ENCODE measurements around the gene NEAT1.

NEAT1 gene

GRCh38 chr11:65388731-65389130 is 33.9 kb upstream of the NEAT1 start:
- in situ Hi-C loops (cut with MboI; ENCODE audit: low sequenced_read_pairs) = no loop called here

DNA sequence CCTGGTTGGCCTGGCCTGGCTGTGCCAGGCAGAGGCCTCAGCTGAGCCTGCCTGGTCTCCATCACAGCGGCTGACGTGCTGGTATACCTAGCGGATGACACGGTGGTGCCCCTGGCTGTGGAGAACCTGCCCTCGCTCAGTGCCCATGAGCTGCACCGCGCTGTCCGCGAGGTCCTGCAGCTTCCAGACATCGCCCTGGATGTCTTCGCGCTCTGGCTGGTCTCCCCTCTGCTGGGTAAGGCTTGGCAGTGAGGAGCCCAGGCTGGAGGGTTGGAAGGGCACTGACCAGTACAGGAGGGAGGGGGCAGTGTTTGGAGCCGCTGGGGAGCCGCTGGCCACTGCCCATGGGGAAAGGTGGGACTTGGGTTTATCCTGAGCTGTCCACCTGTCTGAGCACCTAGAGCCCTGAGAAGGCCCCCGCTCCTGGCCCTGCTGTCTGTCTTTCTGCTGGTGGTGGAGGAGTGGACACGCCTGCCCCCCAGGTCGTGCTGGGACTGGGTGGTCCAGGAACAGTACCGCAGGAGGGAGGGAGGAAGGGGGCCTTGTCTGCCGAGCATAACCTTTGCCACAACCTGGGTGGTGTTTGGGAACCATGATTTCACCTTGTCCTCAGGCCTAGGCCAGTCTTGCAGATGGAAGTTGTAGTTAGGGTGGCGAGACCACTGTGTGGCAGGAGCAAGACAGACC is 33.2 kb upstream of the NEAT1 start:
- in situ Hi-C loops (cut with MboI; ENCODE audit: low sequenced_read_pairs) = no loop called here

GRCh38 chr11:65390099-65390941 is 32.3 kb upstream of the NEAT1 start:
- in situ Hi-C loops (cut with MboI; ENCODE audit: low sequenced_read_pairs) = no loop called here

- in situ Hi-C loops (cut with MboI; ENCODE audit: low sequenced_read_pairs) = no loop called here
Observed at GRCh38 chr11:65390996-65391395, 31.6 kb upstream of the NEAT1 start.

DNA sequence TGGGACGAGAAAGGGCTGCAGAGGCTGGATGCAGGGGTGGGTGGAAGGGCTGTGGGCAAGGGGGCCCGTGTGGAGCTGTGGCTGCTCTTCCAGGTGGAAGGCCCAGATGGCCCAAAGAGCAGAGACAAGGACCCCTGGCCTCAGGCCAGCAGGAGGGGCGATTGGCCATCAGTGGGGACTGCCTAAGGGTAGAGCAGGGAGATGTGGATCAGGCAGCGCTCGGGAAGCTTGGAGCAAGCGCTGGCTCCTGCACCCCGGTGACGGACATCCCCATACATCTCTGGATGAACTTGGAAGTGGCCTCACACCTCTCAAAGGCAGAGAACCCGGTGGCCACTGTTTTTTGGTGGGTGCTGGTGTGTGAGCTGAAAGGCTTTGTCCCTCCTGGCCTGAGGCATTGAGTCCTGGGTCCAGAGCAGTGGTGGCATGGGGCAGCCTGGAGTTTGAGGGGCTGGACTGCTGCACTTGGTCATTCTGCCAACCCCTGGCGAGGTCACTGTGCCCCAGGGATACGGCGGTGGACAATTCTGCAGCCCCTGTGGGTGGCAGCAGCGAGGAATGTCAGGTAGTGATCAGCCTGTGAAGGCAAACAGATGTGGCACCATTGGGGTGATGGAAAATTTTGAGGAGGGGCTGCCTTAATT is 30.3 kb upstream of the NEAT1 start:
- in situ Hi-C loops (cut with MboI; ENCODE audit: low sequenced_read_pairs) = no loop called here

- in situ Hi-C loops (cut with MboI; ENCODE audit: low sequenced_read_pairs) = no loop called here
Observed at GRCh38 chr11:65392899-65393298, 29.7 kb upstream of the NEAT1 start.

- in situ Hi-C loops (cut with MboI; ENCODE audit: low sequenced_read_pairs) = no loop called here
Observed at GRCh38 chr11:65393513-65394079, 29.0 kb upstream of the NEAT1 start.

DNA sequence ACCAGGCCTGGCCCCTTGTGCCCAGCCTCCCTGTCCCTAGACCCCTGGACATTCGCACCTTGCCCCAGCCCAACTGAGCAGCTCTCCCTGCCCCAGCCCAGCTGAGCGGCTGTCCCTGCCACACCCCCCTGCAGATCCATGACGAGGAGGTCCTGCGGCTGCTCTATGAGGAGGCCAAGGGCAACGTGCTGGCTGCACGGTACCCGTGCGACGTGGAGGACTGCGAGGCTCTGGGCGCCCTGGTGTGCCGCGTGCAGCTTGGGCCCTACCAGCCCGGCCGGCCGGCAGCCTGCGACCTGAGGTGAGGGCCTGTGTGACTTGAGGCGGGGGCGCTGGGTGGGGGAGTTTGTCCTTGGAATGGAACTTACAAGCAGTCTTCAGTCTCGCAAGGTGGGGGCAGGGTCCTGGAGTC is 28.5 kb upstream of the NEAT1 start:
- in situ Hi-C loops (cut with MboI; ENCODE audit: low sequenced_read_pairs) = no loop called here

GRCh38 chr11:65395961-65396530 is 26.6 kb upstream of the NEAT1 start:
- in situ Hi-C loops (cut with MboI; ENCODE audit: low sequenced_read_pairs) = no loop called here

- in situ Hi-C loops (cut with MboI; ENCODE audit: low sequenced_read_pairs) = no loop called here
Observed at GRCh38 chr11:65396769-65397745, 25.5 kb upstream of the NEAT1 start.

GRCh38 chr11:65398362-65398910 is 24.2 kb upstream of the NEAT1 start:
- in situ Hi-C loops (cut with MboI; ENCODE audit: low sequenced_read_pairs) = no loop called here

DNA sequence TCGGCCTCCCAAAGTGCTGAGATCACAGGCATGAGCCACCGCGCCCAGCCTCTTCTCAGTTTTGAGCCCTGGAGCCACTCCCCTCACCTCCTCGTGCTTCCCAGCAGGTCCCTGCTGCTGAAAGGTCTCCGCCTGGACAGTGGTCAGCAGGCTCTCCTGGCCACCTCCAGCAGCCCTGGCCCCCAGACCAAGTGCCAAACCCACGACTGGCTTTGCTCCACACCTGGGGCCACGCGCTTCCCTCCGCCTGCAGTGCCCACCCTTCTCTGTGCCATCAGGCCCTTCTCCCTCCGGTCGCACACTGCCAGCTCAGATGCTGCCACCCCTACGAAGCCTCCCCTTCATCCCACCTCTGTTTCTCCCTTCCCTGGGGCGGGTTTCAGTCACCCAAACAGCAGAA is 23.3 kb upstream of the NEAT1 start:
- in situ Hi-C loops (cut with MboI; ENCODE audit: low sequenced_read_pairs) = no loop called here

DNA sequence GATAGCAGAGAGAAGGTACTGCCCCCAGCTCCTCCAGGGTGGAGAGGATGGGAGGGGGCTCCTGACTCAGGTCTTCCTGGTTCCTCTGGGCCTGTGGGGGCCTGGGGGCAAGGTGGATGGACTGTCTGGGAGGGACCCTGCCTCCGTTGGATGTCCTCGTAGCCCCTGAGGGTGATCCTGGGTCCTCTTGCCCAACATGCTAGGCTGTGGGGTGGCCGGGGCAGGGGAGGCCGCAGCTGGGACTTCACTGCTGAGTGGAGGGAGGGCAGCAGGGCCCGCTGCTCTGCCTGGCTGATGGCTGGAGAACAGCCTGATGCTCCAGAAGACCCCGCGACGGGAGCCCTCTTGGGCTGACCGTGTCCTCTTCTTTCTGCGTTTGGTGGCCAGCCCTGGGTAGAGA is 22.8 kb upstream of the NEAT1 start:
- in situ Hi-C loops (cut with MboI; ENCODE audit: low sequenced_read_pairs) = no loop called here

DNA sequence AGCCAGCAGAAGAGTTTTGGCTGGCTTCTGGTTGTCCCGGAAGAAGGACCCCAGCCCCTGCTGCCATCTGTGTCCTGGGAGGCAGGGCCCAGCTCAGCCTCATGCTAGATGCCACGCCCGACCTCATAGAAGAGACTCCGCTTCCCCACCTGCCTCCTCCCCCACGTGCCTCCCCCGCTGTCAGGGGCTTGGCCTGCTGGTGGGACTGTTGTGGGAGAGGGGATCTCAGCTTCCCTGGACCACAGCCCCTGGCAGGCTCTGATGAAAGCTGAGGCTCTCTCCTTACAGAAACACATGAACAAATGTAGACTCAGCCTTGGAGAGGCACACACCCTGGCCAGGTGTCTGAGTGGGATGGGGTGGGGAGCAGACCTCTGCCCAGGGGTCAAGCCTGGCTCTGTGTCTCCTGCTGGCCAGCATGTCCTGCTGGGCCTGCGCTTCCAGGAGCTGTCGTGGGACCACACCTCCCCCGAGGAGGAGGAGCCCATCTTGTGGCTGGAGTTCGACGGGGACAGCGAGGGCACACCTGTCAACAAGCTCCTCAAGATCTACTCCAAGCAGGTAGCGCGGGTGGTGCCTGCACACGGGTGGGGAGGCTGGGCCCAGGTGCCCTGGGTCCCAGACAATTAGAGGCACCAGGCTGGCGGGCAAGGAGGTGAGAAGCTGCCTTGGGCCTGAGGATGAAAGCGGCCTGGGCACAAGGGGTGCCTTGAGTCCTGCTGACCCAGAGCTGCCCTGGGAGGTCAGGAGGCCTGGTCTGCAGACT is 22.1 kb upstream of the NEAT1 start:
- in situ Hi-C loops (cut with MboI; ENCODE audit: low sequenced_read_pairs) = no loop called here

DNA sequence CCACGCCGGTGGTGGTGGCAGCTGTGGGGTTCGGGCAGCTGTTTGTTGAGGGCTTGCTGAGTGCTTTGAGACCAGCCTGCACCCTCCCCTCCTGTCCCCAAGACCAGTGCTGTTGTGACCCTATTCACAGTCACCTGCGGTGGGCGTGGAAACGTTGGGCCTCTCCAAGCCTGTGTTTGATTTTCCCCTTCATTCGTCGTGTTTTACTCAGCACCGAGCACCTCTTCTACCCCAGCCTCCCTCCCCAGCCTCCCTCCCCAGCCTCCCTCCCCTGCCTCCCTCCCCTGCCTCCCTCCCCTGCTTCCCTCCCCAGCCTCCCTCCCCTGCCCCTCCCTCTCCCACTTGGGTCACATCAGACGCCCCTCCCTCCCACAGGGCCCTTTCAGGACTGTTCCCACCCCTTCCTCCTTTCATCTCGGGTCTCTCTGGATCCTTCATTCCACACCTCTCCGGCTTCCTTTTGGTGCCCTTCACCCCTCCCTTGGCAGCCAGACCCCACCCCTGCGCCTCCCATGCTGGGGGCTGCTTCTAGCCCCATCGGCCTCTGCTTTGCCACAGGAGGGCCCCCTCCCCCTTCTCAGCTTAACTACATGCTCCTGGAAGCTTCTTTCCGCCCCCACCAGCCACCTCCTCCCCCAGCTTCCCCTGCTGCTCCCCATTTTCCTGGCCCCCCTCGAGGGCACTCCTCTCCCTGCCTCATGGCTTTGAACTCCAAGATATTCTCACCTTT is 21.4 kb upstream of the NEAT1 start:
- in situ Hi-C loops (cut with MboI; ENCODE audit: low sequenced_read_pairs) = no loop called here

DNA sequence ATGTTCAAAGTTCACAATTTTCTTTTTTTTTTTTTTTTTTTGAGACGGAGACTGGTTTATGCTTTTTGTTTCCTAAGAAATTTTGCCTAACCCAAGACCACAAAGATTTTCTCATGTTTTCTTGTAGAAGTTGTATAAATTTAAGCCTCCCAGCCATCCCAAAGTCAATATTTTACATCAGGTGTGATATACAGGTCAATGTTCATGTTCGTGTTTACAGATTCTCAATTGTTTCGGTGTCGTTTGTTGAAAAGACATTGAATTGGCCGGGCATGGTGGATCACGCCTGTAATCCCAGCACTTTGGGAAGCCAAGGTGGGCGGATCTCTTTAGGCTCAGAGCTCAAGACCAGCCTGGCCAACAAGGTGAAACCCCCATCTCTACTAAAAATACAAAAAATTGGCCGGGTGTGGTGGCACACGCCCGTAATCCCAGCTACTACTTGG is 20.8 kb upstream of the NEAT1 start:
- in situ Hi-C loops (cut with MboI; ENCODE audit: low sequenced_read_pairs) = no loop called here

DNA sequence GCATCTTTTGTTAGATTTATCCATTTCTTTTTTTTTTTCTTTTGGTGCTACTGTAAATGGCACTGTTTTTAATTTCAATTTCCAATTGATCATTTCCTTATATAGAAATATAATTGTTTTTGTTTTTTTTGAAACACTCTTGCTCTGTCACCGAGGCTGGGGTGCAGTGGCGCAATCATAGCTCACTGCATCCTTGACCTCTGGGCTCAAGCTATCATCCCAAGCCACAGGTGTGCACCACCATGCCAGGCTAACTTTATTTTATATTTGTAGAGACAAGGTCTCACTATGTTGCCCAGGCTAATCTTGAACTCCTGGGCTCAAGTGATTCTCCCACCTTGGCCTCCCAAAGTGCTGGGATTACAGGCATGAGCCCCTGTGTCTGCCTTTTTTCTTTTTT is 19.8 kb upstream of the NEAT1 start:
- in situ Hi-C loops (cut with MboI; ENCODE audit: low sequenced_read_pairs) = no loop called here

DNA sequence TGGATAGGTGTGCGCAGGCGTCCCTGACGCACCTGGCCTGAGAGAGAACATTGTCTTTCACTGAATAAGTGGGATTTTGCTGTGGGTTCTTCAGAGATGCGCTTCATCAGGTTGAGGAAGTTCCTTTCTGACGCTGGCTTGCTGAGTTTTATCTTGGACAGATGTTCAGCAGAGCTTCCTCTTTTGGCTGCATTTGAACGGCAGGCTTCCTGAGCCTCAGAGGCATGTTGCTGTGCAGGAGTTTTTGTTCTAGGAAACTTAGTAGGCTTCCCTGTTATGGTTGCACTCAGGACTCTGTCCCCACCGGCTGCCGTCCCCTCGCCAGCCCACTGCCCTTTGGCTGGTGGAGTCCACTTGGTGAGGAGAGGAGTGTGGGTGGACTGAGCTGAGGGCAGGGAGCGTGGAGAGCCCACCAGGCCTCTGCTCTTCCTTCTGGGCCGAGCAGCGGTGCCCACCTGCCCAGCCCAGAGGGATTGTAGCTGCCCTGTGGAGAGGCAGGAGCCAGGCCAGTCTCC is 18.9 kb upstream of the NEAT1 start:
- in situ Hi-C loops (cut with MboI; ENCODE audit: low sequenced_read_pairs) = no loop called here

Data from HL-60/S4 treated with retinoic acid at 250 ng/mL for 4 days and 3 days (cell line).